ENCODE measurements around the gene CPE.

CPE gene

DNA sequence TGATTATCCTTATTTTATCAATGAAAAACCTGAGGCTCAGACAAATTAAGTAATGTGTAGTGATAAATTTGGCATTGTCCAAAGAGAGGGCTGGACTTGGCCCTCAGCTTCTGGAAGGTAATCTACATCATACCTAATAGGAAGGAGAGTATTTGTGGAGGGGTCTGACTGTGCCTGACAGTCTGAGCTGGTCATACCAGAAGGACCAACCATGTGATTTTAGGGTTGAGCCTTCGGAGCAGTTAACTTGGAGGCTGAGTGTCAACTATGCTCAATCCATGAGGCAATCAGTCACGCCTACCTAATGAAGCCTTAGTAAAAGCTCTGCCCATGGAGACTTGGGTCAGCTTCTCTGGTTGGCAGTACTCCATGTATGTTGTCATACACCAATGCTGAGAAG is 136.4 kb downstream of the CPE start:
- no peak for DNase-seq

DNA sequence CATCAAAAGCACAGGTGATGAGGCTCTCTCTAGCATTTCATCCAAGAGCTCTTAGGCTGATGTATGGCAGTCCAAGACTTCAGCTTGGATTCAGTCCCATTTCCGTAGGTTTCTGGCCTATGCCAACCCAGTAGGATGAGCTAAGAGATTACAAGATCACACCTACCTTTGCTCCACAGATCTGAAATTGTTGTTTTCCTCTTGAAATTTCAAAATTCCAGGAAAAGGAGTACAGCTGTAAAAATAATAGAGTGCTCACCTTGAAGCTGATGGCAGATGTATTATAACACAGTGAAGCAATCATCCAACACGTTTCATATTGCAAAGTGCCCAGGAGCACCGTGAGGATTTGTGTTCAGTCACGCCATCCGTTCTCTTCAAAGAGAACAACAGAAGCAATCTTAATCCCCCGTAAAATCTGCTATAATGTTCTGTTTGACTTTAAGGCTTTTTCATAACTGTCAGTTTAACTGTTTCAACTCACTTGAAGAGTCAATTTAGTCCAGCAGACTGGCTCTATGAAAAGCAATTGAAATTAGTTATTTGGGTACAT is 137.5 kb downstream of the CPE start:
- DNase-seq: no peak

DNA sequence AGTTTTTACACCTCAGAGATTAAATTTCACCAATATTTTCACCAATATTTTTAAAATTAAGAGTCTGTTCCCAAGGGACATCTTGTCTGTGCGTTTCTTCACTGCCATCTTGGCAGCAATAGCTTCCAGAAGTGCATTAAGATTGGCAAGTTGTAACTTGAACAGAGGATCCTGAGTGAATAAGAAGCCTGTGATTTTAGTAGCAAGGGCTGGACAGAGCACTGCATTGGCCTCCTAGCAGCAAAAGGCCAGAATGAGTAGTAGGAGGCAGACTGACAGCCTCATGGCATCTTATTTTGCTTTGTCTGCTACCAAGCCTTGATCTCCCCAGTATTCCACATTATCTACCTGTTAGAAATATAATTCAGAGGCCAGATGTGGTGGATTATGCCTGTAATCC is 138.4 kb downstream of the CPE start:
- no peak for DNase-seq

GRCh38 chr4:165518024-165518616 is 139.3 kb downstream of the CPE start:
- no peak for DNase-seq

DNA sequence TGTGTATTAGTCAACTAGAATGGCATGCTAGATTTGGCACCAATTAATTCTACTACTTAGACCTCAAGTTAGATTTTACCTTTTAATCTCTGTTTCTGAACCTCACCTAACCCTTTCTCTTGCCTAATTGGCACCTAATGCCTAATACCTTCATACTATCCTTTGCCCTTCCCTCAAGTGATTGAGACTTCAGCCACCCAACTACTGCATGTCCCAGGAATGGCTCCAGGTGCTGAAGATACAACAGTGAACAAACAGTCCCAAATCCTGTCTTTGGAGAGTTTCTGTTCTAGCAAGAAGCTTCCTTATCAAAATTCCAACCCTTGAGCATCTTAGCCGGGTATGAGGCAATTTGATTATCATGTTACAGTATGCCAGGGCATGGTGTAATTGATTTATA is 139.9 kb downstream of the CPE start:
- no peak for DNase-seq

DNA sequence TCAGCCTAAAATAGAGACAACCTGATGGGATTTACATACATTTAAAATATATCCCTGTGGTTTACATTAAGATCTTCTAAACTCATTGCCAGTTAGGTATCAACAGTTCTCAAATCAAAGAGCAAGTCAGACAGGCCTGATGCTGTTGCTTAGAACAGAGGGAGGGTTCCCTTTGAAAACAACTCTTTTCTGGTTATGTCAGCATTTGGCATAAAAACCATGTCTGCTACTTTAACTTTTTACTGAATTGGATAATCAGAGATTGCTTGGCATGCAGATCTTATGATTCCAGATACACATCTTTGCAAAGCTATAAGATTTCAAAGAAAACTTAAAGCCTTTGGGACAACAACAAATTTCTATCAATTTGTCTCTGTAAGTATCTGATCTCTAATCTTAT is 140.8 kb downstream of the CPE start:
- DNase-seq: no peak

GRCh38 chr4:165520086-165520485 is 141.3 kb downstream of the CPE start:
- no peak for DNase-seq

DNA sequence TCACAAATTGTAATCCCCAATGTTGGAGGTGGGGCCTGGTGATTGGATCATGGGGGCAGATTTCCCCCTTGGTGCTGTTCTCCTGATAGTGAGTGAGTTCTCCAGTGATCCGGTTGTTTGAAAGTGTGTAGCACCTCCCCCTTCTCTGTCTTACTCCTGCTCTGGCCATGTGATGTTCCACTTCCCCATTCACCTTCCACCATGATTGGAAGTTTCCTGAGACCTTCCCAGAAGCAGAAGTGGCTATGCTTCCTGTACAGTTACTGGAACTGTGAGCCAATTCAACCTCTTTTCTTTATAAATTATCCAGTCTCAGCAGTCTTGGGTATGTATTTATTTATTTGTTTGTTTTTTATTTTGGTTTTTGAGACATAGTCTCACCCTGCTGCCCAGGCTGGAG is 143.2 kb downstream of the CPE start:
- peak in 1 of 2 donors; percentile 14 for DNase-seq

DNA sequence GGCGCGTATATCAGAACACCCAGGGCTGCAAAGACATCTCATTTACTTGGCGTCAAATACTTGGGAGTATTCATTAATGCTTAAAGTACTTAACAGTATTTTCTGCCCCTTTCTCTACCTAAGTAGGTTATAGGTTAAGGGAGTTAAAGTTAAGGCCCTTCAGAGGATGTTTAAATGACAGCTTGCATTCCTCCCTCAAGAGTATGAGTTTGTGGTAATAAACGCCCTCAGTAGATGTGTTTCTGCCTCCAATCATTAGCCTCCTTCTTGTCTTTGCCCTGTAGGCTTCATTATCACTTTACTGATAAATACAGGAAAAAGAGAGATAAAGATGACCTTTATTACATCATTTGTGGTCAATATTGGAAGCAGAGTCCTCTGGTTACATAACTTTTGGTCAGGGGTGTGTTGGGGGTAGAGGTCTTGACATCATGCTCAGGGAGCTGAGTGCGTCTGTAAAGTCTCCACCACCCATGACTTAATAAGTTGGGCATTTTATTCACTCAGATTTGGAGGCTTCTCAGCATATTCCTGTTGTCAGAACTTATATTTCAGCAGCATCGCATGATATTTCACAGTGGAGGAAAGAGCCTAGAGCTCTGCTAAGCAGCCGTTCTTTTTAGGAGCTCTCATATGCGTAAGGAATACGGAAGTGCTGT is 145.9 kb downstream of the CPE start:
- no peak for DNase-seq

- DNase-seq: no peak
Observed at GRCh38 chr4:165532976-165533375, 154.2 kb downstream of the CPE start.

GRCh38 chr4:165537028-165537648 is 158.3 kb downstream of the CPE start:
- peak; percentile 16 to 69 for DNase-seq

- DNase-seq: no peak
Observed at GRCh38 chr4:165539801-165540200, 161.0 kb downstream of the CPE start.

DNA sequence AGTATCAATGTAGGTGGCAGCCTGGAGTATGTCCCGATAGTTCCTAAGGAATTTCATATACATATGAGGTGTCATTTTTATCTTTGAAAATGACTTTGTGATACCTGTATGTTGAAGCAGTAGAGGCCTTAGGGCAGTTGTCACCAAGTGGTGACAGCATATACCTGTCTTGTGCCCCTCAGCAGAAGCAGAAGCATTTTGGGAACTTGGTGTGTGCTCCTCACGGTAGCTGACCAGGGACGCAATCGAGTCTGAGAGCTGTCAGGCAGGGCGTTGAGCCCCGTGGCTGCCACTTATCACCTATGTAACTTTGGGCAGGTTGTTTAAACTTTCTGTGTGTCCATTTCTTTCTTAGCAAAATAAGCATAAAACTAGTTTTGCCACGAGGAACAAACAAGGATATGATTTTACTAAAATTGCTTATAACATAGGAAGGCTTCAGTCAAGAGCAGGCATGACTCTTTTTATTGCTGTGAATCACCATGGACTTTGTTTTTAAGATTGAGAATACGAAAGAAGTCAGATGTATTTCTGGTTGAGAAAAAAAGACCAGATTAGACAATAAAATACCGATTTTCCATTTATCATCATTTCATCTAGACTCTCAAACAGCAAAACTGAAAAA is 161.5 kb downstream of the CPE start:
- DNase-seq: no peak

- DNase-seq: no peak
Observed at GRCh38 chr4:165541851-165542459, 163.1 kb downstream of the CPE start.

- no peak for DNase-seq
Observed at GRCh38 chr4:165542476-165542875, 163.7 kb downstream of the CPE start.

Data from inflammatory macrophage treated with lipopolysaccharide for 1 hour (primary cell).